GM12878 (cell line): Measurements from ENCODE around the gene BTG2. TPM values are rescaled to one million over a fixed set of nuclear protein-coding genes. Genes with fewer than 3 reads are reported as not detected.

Experiments
- CEBPB ChIP-seq, 2 experiments: fragments of 150-350 bp in 1 of 2; IDR thresholded peaks; 2 replicates each; pipeline ENCODE4 v1.6.1; 2012 to 2014; ENCODE audit warnings: low read depth in 2 of 2, low read length in 2 of 2, borderline replicate concordance in 1 of 2, inconsistent platforms in 1 of 2
- CHD1 ChIP-seq: IDR thresholded peaks from 2 replicates; pipeline ENCODE4 v1.6.1; 2012; ENCODE audit warnings: low read depth, low read length, improper control_type of control experiment
- CHD4 ChIP-seq: fragments of 200-600 bp; sonication (generic); IDR thresholded peaks from 2 replicates; pipeline ENCODE4 v1.6.1; 2016; ENCODE audit warnings: mild to moderate bottlenecking
- CREB1 ChIP-seq: IDR thresholded peaks from 2 replicates; pipeline ENCODE4 v1.6.1; 2012; ENCODE audit warnings: low read depth, mild to moderate bottlenecking, inconsistent platforms
- DPF2 ChIP-seq: fragments of 450-650 bp; IDR thresholded peaks from 2 replicates; pipeline ENCODE4 v1.6.1; 2017; ENCODE audit warnings: mild to moderate bottlenecking
- ETV6 ChIP-seq, 2 experiments: fragments of 450-650 bp in 1 of 2; IDR thresholded peaks in 1 of 2; conservative IDR thresholded peaks in 1 of 2; 2 replicates each; pipeline ENCODE4 v1.6.1; 2014; ENCODE audit warnings: antibody characterized with exemption in 1 of 2, borderline replicate concordance in 1 of 2, low read depth in 1 of 2, mild to moderate bottlenecking in 1 of 2, moderate library complexity in 1 of 2
- FOXK2 ChIP-seq: fragments of 450-650 bp; IDR thresholded peaks from 2 replicates; pipeline ENCODE4 v1.6.1; 2017; ENCODE audit warnings: mild to moderate bottlenecking, moderate library complexity
- GABPA ChIP-seq: IDR thresholded peaks from 2 replicates; pipeline ENCODE4 v1.6.1; 2014; ENCODE audit warnings: antibody characterized with exemption, low read depth, mild to moderate bottlenecking, inconsistent platforms
- HCFC1 ChIP-seq: fragments of 150-350 bp; IDR thresholded peaks from 2 replicates; pipeline ENCODE4 v1.6.1; 2014; ENCODE audit warnings: low read length
- IKZF2 ChIP-seq, 2 experiments: fragments of 450-650 bp; IDR thresholded peaks; 2 replicates each; pipeline ENCODE4 v1.6.1; 2017; ENCODE audit warnings: mild to moderate bottlenecking in 2 of 2, moderate library complexity in 2 of 2
- JUNB ChIP-seq: IDR thresholded peaks from 2 replicates; pipeline ENCODE4 v1.6.1; 2016; ENCODE audit warnings: antibody characterized with exemption, mild to moderate bottlenecking
- MEF2A ChIP-seq: IDR thresholded peaks from 2 replicates; pipeline ENCODE4 v1.6.1; 2011; ENCODE audit warnings: low read depth, mild to moderate bottlenecking, low read length, moderate library complexity; ENCODE audit not compliant: insufficient read depth
- MTA2 ChIP-seq: fragments of 450-650 bp; IDR thresholded peaks from 2 replicates; pipeline ENCODE4 v1.6.1; 2016; ENCODE audit warnings: low read depth, mild to moderate bottlenecking, moderate library complexity
- MYC ChIP-seq: IDR thresholded peaks from 2 replicates; pipeline ENCODE4 v1.6.1; 2011; ENCODE audit warnings: mild to moderate bottlenecking, low read length, moderate library complexity, inconsistent platforms; ENCODE audit not compliant: insufficient read depth, insufficient replicate concordance, insufficient read length, severe bottlenecking
- NFYA ChIP-seq: IDR thresholded peaks from 2 replicates; pipeline ENCODE4 v1.6.1; 2011; ENCODE audit warnings: low read depth, mild to moderate bottlenecking, low read length, improper control_type of control experiment, borderline replicate concordance
- NR2C1 ChIP-seq: fragments of 450-650 bp; IDR thresholded peaks from 2 replicates; pipeline ENCODE4 v1.6.1; 2017; ENCODE audit warnings: antibody characterized with exemption, mild to moderate bottlenecking, moderate library complexity
- POU2F2 ChIP-seq: IDR thresholded peaks from 3 replicates; pipeline ENCODE4 v1.6.1; 2011; ENCODE audit warnings: low read depth, mild to moderate bottlenecking, low read length, borderline replicate concordance
- SMC3 ChIP-seq: IDR thresholded peaks from 2 replicates; pipeline ENCODE4 v1.6.1; 2011; ENCODE audit warnings: low read length, improper control_type of control experiment, borderline replicate concordance
- SP1 ChIP-seq: IDR thresholded peaks from one replicate; pipeline ENCODE4 v1.6.1; 2011; ENCODE audit warnings: low read depth, low read length
- SREBF1 ChIP-seq: IDR thresholded peaks from 2 replicates; pipeline ENCODE4 v1.6.1; 2012; ENCODE audit warnings: mild to moderate bottlenecking, low read length
- SRF ChIP-seq, 2 experiments: IDR thresholded peaks; 2 replicates each; pipeline ENCODE4 v1.6.1; 2011; ENCODE audit warnings: low read depth in 2 of 2, low read length in 2 of 2, mild to moderate bottlenecking in 1 of 2, moderate library complexity in 1 of 2
- polyA plus RNA-seq, 11 experiments: library from polyadenylated mRNA; depleted of rRNA in 4 of 11; unstranded in 6 of 11; stranded (reverse) in 5 of 11; fragments of >200 nt; fragmentation: Nextera tagmentation in 4 of 11; fragmentation: Illumina TruSeq in 1 of 11; extraction: Ambion mirVana in 4 of 11; extraction: Trizol in 1 of 11; gene quantifications; 1 replicate in 1 of 11; 2 replicates in 10 of 11; pipeline versions ENCODE4 v1.2.1 to v1.2.3, GENCODE V29; 2011 to 2016; ENCODE audit warnings: inconsistent platforms in 2 of 11, missing spikeins in 2 of 11, low read depth in 1 of 11
- total RNA-seq, 4 experiments: library from RNA; depleted of rRNA in 3 of 4; stranded (reverse); fragments of >200 nt in 3 of 4; fragmentation: Illumina TruSeq in 1 of 4; extraction: Trizol in 1 of 4; gene quantifications; 2 replicates each; pipeline versions ENCODE4 v1.2.1 to v1.2.3, GENCODE V29; 2013 to 2021
- TF ChIP-seq, protein P1 (sequence below): fragments of 450-650 bp; IDR thresholded peaks from 2 replicates; pipeline ENCODE4 v1.6.1; 2018; ENCODE audit warnings: mild to moderate bottlenecking, low read depth, moderate library complexity; ENCODE audit not compliant: partially characterized antibody
- TF ChIP-seq, protein P2 (sequence below): IDR thresholded peaks from 2 replicates; pipeline ENCODE4 v1.6.1; 2011; ENCODE audit warnings: mild to moderate bottlenecking, low read depth, low read length, moderate library complexity; ENCODE audit not compliant: insufficient replicate concordance
- TF ChIP-seq, protein P3 (sequence below): fragments of 450-650 bp; formaldehyde crosslinking; IDR thresholded peaks from 2 replicates; pipeline ENCODE4 v1.4.0; 2020; ENCODE audit warnings: mild to moderate bottlenecking, moderate library complexity

BTG2 gene
- total and polyA plus RNA-seq, 10 of the 15 experiments (the other 5 are each of a cell fraction or from before 2014, with no cell fraction given): 23.3 to 160 (median 98.1) TPM

DNA sequence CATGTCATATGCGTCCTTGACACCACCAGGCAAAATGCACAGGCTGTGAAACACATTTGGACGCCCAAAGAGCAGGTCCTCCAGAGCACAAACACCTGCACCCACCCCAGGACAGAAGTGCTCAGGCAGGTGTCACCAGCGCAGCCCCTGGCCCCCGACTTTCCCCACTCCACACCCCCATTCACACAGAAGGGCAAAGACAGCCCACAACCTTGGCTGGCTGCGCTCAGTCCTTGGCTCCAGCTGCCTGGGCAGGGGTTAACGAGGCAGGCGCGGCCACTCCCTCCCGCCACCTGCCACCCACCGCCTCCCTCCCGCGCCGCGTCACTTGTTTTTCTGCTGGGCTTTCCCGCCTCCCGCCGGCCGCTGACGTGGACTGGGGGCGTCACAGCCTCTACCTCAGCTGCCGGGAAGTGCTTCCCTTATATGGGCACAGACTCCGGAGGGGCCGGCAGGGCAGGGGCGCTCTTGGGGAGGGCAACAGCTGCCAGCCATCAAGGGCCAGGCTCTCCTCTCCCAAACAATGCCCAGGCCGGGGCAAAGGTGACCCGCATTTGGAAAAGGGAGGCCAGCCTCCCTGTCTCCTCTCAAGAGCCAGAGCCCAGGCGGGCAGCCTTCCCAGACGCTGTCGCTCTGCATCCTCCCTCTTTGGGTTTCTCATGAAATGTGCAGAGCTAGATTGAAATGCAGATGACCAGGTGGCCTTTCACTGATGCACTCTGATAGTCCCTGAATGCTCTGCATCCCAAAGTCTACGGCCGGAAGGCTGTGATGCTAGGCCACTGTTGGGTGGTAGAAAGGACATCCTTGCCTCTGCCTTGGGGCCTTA lies 14.8 kb upstream of the BTG2 start (continued):
- no peak for TF ChIP-seq ETV6 (conservative IDR thresholded peaks at IDR 0.05 in 1 of 2, IDR thresholded peaks at IDR 0.05 in 1 of 2; ENCODE audit: borderline replicate concordance in 1 of 2, low read depth in 1 of 2)
- TF ChIP-seq SMC3: no peak
- no peak for TF ChIP-seq JUNB
- TF ChIP-seq CEBPB (IDR thresholded peaks at IDR 0.05; ENCODE audit: borderline replicate concordance in 1 of 2, low read depth in 2 of 2, low read length in 2 of 2): no peak
- TF ChIP-seq MTA2: peak; percentile 16; the same call in 1 of the 2 replicates
- no peak for TF ChIP-seq SP1
- no peak for TF ChIP-seq FOXK2
- no peak for TF ChIP-seq CHD1
- TF ChIP-seq NR2C1: no peak
- no peak for TF ChIP-seq MYC
- TF ChIP-seq, protein P1, sequence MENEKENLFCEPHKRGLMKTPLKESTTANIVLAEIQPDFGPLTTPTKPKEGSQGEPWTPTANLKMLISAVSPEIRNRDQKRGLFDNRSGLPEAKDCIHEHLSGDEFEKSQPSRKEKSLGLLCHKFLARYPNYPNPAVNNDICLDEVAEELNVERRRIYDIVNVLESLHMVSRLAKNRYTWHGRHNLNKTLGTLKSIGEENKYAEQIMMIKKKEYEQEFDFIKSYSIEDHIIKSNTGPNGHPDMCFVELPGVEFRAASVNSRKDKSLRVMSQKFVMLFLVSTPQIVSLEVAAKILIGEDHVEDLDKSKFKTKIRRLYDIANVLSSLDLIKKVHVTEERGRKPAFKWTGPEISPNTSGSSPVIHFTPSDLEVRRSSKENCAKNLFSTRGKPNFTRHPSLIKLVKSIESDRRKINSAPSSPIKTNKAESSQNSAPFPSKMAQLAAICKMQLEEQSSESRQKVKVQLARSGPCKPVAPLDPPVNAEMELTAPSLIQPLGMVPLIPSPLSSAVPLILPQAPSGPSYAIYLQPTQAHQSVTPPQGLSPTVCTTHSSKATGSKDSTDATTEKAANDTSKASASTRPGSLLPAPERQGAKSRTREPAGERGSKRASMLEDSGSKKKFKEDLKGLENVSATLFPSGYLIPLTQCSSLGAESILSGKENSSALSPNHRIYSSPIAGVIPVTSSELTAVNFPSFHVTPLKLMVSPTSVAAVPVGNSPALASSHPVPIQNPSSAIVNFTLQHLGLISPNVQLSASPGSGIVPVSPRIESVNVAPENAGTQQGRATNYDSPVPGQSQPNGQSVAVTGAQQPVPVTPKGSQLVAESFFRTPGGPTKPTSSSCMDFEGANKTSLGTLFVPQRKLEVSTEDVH: peak; percentile 82
- peak; percentile 82 for TF ChIP-seq POU2F2
- no peak for TF ChIP-seq CHD4
- peak; percentile 7 to 18; a peak in 1 of 4 replicates for TF ChIP-seq IKZF2 (IDR thresholded peaks at IDR 0.05)
- no peak for TF ChIP-seq HCFC1
- TF ChIP-seq, protein P2, sequence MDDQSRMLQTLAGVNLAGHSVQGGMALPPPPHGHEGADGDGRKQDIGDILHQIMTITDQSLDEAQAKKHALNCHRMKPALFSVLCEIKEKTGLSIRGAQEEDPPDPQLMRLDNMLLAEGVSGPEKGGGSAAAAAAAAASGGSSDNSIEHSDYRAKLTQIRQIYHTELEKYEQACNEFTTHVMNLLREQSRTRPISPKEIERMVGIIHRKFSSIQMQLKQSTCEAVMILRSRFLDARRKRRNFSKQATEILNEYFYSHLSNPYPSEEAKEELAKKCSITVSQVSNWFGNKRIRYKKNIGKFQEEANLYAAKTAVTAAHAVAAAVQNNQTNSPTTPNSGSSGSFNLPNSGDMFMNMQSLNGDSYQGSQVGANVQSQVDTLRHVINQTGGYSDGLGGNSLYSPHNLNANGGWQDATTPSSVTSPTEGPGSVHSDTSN: no peak
- TF ChIP-seq NFYA: no peak
- TF ChIP-seq, protein P3, sequence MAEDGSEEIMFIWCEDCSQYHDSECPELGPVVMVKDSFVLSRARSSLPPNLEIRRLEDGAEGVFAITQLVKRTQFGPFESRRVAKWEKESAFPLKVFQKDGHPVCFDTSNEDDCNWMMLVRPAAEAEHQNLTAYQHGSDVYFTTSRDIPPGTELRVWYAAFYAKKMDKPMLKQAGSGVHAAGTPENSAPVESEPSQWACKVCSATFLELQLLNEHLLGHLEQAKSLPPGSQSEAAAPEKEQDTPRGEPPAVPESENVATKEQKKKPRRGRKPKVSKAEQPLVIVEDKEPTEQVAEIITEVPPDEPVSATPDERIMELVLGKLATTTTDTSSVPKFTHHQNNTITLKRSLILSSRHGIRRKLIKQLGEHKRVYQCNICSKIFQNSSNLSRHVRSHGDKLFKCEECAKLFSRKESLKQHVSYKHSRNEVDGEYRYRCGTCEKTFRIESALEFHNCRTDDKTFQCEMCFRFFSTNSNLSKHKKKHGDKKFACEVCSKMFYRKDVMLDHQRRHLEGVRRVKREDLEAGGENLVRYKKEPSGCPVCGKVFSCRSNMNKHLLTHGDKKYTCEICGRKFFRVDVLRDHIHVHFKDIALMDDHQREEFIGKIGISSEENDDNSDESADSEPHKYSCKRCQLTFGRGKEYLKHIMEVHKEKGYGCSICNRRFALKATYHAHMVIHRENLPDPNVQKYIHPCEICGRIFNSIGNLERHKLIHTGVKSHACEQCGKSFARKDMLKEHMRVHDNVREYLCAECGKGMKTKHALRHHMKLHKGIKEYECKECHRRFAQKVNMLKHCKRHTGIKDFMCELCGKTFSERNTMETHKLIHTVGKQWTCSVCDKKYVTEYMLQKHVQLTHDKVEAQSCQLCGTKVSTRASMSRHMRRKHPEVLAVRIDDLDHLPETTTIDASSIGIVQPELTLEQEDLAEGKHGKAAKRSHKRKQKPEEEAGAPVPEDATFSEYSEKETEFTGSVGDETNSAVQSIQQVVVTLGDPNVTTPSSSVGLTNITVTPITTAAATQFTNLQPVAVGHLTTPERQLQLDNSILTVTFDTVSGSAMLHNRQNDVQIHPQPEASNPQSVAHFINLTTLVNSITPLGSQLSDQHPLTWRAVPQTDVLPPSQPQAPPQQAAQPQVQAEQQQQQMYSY (CRISPR knock-in tag): no peak
- TF ChIP-seq SREBF1: no peak
- TF ChIP-seq SRF (IDR thresholded peaks at IDR 0.05; ENCODE audit: low read depth in 2 of 2, low read length in 2 of 2): peak; percentile 100
- no peak for TF ChIP-seq MEF2A
- TF ChIP-seq CREB1: no peak
- no peak; the same call in 1 of the 2 replicates for TF ChIP-seq DPF2
- no peak for TF ChIP-seq GABPA
